Astrocyte of the cerebellum (primary cell): ENCODE measurements around the gene PRDM16.

Experiments
- DNase-seq: peaks from one replicate; pipeline ENCODE4 v3.0.0-alpha.2; 2011; ENCODE audit warnings: low read depth
- H3K4me3 ChIP-seq: 2 replicates; pipeline ENCODE4 v1.5.1; 2011; ENCODE audit warnings: mild to moderate bottlenecking, low read depth, low read length, moderate library complexity
- in situ Hi-C: cut with HindIII; loops from 2 replicates; pipeline ENCODE4 v1.10.0; 2017; ENCODE audit warnings: low sequenced_read_pairs
- TF ChIP-seq, protein P1 (sequence below): IDR thresholded peaks from 2 replicates; pipeline ENCODE4 v1.5.1; 2012; ENCODE audit warnings: low read length, low read depth, moderate library complexity, mild to moderate bottlenecking; ENCODE audit errors: missing control alignments

The PRDM16 gene

DNA sequence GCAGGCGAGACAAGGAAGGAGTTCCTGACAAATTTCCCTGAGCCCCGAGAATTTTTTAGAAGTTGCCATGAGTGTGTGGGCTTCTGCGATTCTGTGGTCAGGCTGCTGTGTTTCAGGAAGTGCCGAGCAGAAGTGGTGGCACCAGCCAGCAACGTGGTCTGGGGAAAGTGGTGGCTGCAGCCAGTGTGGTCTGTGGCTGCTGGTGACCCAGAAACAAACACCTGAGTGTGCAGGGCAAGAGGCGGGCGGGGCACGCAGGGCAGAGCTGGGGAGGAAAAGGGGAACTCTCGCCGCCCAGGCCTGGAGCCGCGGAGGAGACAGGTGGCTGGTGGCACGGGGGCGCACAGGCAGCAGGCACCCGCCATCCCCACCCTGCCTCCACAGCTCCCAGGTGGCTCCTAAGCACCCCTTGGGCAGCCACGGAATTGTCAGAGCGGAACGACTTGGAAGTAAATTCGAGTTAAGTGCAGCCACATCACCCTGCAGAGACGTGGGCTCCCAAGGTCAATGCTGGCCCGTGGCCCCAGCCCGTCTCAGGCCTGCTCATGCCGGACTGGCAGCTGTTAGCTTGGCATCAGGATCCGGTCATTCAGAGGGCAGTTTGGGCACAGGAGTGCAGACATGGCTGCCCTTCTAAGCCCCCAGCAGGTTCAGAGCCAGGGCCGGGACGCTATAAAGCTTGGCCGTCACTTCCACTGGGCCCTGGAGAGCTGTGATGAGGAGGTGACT, 25.1 kb downstream of the PRDM16 start:
- no peak for DNase-seq
- in situ Hi-C loops: no loop called here
- TF ChIP-seq, protein P1, sequence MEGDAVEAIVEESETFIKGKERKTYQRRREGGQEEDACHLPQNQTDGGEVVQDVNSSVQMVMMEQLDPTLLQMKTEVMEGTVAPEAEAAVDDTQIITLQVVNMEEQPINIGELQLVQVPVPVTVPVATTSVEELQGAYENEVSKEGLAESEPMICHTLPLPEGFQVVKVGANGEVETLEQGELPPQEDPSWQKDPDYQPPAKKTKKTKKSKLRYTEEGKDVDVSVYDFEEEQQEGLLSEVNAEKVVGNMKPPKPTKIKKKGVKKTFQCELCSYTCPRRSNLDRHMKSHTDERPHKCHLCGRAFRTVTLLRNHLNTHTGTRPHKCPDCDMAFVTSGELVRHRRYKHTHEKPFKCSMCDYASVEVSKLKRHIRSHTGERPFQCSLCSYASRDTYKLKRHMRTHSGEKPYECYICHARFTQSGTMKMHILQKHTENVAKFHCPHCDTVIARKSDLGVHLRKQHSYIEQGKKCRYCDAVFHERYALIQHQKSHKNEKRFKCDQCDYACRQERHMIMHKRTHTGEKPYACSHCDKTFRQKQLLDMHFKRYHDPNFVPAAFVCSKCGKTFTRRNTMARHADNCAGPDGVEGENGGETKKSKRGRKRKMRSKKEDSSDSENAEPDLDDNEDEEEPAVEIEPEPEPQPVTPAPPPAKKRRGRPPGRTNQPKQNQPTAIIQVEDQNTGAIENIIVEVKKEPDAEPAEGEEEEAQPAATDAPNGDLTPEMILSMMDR: no peak
- H3K4me3 ChIP-seq: no peak overlapping the region

DNA sequence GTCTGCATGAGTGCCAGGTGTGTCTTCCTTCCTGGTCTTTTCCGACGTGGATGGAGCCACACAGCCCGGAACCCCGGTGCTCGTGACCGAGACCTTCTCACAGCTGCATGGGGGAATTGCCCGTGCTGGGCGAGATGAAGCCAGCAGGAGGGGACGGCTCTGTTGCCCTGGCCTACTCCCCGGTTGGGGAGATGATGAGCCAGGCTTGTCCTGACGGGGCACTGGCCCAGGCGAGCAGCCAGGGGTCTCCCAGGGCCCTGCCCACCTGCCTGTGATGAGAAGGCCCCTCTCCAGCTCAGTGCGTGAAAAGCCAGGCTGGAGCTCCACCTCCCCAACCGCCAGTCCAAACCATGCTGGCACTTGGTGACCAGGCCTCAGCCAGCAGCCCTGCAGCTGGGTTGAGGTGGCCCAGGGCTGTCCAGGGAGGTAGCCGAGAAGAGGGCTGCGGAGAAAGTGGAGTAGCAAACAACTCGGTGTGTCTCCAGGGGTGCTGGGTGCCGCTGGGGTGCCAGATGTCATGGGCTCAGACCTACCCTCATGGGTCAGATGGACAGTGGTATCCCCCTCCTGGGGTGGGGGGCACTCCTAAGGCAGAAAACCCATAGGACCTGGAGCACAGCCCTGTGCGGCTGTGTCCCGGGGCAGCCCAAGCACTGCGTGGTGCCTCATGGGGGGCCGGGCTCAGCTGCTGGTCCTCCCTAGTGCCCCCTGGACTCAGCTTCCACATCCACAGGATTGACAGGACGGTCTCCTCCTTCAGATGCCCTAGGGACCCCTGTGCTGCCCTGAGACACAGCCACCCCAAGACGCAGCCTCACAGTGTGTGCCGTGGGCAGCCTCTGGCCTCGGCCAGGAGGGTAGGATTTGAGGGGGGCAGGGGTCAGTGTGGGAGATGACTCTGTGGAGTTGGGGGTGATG, 26.1 kb downstream of the PRDM16 start:
- in situ Hi-C loops: no loop called here
- no peak for DNase-seq
- TF ChIP-seq, protein P1: no peak
- H3K4me3 ChIP-seq: no peak overlapping the region

DNA sequence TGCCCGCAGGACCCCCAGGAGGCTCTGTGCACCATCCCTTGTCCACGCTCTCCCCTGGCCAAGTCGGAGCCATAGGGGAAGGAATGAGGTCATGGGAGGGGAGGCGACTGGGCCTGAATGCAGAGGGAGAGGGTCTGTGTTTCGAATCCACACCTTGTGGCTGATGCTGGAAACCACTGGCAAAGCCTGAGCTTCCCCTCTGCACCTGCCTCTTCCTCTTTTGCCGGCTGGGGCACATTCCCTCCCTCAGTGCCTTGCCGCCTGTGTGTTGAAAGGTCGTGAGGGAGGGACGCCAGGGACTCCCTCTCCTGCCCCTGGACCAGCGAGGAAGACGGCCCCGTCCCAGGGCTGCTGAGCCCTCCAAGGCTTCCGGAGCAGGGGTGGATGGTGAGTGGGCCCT, 27.3 kb downstream of the PRDM16 start:
- no peak overlapping the region for H3K4me3 ChIP-seq
- DNase-seq: no peak
- in situ Hi-C loops: no loop called here
- TF ChIP-seq, protein P1: no peak

DNA sequence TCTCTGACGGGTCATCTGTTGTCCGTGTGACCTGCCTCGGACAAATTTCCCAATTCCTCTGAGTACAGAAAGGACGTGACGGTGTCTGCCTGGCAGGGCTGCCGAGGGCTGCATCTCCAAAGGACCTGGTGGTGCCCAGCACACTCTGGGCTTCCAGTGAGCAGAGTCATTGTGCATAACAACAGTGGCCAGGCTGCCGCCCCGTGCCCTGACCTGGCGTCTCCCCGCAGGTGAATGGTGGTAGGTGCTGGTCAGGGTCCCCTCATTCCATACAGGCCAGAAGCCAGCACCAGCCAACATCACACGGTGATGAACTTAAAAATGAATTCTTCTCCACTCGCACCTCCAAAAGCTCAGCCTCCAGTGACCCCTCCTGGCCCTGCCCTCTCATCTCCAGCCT, 28.2 kb downstream of the PRDM16 start:
- DNase-seq: no peak
- in situ Hi-C loops: no loop called here
- H3K4me3 ChIP-seq: no peak overlapping the region
- TF ChIP-seq, protein P1: no peak

DNA sequence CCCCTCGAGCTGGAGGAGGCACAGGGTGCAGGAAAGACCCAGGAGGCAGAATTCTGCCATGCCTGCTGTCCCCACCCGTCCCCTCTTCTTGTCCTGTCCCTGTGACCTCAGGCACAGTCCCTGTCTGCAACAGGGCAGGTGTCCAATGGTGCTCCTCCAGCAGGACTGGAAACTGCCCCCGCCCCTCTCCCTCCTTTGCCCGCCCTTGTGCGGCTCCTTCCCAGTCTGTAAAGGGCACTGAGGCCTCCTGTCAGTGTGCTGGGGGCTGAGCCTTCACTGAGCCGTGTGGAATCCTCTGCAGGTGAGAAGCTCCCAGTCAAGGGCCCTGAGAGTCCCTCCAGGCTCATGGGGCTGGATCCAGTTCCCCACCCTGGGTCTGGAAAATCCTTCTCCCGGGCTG, 28.9 kb downstream of the PRDM16 start:
- TF ChIP-seq, protein P1: no peak
- no peak for DNase-seq
- in situ Hi-C loops: no loop called here
- no peak overlapping the region for H3K4me3 ChIP-seq

DNA sequence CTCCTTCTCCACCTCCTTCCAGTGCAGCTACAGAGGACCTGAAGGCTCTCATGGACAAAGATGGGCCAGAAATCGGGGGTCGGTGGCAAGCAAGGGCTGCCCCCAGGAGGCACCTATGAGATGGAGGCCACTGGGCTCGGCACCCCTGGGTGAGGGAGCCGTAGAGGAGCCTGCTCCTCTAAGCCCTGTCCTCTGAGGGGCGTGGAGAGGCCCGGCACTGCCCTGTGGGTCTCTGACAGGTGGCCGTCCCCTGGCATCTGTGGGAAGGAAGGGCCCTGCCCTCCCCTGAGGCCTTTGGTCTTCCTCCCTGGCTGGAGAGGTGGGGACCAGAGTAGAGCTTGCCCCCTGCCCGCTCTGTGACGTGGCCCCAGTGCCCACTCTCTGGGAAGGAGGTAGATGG, 30.9 kb downstream of the PRDM16 start:
- in situ Hi-C loops: no loop called here

More for the DNA sequence above, 30.9 kb downstream of the PRDM16 start:
- TF ChIP-seq, protein P1: no peak
- no peak overlapping the region for H3K4me3 ChIP-seq
- no peak for DNase-seq
